Sigmoid colon (tissue), 7 donors: ENCODE data around the gene BRF1. TPM values are rescaled to one million over a fixed set of nuclear protein-coding genes. Genes with fewer than 3 reads are reported as not detected.

Experiments used
- DNase-seq: peaks from one replicate; pipeline ENCODE4 v3.0.0-alpha.2; 2019
- H3K27ac ChIP-seq, 4 donors: fragments of 200-600 bp; sonication (generic); one replicate each; pipeline ENCODE4 v1.5.1; 2016 to 2019; ENCODE audit warnings: mild to moderate bottlenecking in 1 of 4
- H3K27me3 ChIP-seq, 3 donors: fragments of 200-600 bp; sonication (generic); one replicate each; pipeline ENCODE4 v1.5.1; 2019; ENCODE audit warnings: mild to moderate bottlenecking in 1 of 3
- H3K36me3 ChIP-seq, 4 donors: fragments of 200-600 bp; sonication (generic); one replicate each; pipeline ENCODE4 v1.5.1; 2016 to 2019
- H3K4me1 ChIP-seq, 4 donors: fragments of 200-600 bp; sonication (generic); one replicate each; pipeline ENCODE4 v1.5.1; 2017 to 2019
- H3K4me3 ChIP-seq, 4 donors: fragments of 200-600 bp; sonication (generic); one replicate each; pipeline ENCODE4 v1.5.1; 2017 to 2019; ENCODE audit warnings: mild to moderate bottlenecking in 2 of 4, moderate library complexity in 1 of 4
- H3K9me3 ChIP-seq, 4 donors: fragments of 200-600 bp in 3 of 4; sonication (generic) in 3 of 4; one replicate each; pipeline versions ENCODE4 v1.5.1 to v1.6.1; 2013 to 2019
- EP300 ChIP-seq, 4 donors: sonication (generic); formaldehyde crosslinking; IDR thresholded peaks; one replicate each; pipeline ENCODE4 v1.6.1; 2017; ENCODE audit warnings: antibody characterized with exemption in 4 of 4
- POLR2A ChIP-seq, 2 donors: fragments of 450-650 bp; IDR thresholded peaks; one replicate each; pipeline ENCODE4 v1.6.1; 2016; ENCODE audit warnings: antibody characterized with exemption in 2 of 2, mild to moderate bottlenecking in 2 of 2, moderate library complexity in 2 of 2
- POLR2AphosphoS5 ChIP-seq, 4 donors: sonication (generic); formaldehyde crosslinking; IDR thresholded peaks; one replicate each; pipeline ENCODE4 v1.6.1; 2017; ENCODE audit warnings: antibody characterized with exemption in 4 of 4
- WGBS, 2 donors: extraction: QIAGEN DNeasy Blood & Tissue Kit; methylation state at CpG; one replicate each; pipeline ENCODE4 v1.1.7; 2013; 5-methylcytosine and 5-hydroxymethylcytosine counted together
- intact Hi-C: fragments of 100-400 bp; cut with DNase I; formaldehyde crosslinking; loops from one replicate; pipeline ENCODE4 v1.15.1; 2023
- polyA plus RNA-seq, 3 donors: library from polyadenylated mRNA; stranded (reverse); fragments of 200-250 nt; gene quantifications; one replicate each; pipeline ENCODE4 v1.2.3, GENCODE V29; 2013
- total RNA-seq, 4 donors: library from RNA; depleted of rRNA; stranded (reverse); fragments of >200 nt; gene quantifications; one replicate each; pipeline ENCODE4 v1.1.0, GENCODE V29; 2016
- TF ChIP-seq, protein P1 (sequence below), 4 experiments: fragments of 450-650 bp in 3 of 4; fragments of 200-600 bp in 1 of 4; IDR thresholded peaks; one replicate each; pipeline ENCODE4 v1.5.1; 2016 to 2019; ENCODE audit warnings: antibody characterized with exemption in 4 of 4, mild to moderate bottlenecking in 3 of 4, moderate library complexity in 2 of 4
- donor health status: healthy with polysubstance abuse.
- donor health status: Bipolar disorder and iron deficiency.
- donor health status: healthy.

BRF1 gene
- total and polyA plus RNA-seq, 7 donors, result 9.0 to 39.2 (median 23.7) TPM

DNA sequence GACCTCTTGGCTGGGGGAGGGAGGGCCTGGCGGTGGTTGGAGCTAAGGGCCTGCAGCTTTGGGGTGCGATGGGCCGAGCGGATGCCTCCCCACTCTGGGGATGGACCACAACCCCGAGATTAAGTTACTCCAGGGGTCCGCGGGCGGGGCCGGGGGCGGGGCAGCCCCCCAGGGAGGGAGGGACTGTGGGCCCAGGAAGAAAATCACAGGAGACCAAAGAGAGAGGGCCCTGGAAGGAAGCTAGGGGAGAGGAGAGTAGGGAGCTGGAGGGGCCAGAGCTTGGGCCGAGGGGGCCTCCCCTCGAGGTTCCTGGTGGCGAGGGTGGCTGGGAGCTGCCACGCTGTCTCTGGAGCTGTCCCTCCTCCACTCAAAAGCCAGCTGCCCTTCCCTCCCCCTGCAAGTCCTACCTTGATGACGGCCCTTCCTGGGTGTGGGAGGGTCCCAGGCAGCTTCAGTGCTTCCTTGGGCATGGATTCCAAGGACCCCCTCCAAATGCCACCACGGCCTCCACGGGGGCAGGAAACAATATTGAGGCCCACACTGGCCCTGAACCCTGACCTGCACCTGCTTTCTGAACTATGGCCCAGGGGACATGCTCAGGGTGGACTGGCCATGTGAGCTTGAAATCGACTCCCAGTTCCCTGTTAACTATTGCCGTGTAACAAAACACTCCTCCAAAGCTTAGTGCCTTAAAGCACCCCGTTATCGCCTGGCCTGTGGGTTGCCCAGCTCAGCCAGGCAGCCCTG is 119.1 kb downstream of the BRF1 start:
- WGBS, 2 donors, result 25 to 45% methylated on average over 21 of the region's 21 CpGs
- H3K27ac ChIP-seq, result peak overlapping the region in 1 of 4 donors; percentile 18
- peaks cover 0 to 15% (median 10%) of the 10 kb centered on the region in 4 donors for H3K4me1 ChIP-seq
- H3K9me3 ChIP-seq, result no peaks in the 10 kb centered on the region
- no peak for DNase-seq
- peaks cover 0 to 7% (median 5%) of the 10 kb centered on the region in 3 donors for H3K27me3 ChIP-seq
- TF ChIP-seq POLR2AphosphoS5 (IDR thresholded peaks at IDR 0.05), result no peak
- no peaks in the 10 kb centered on the region for H3K36me3 ChIP-seq
- H3K4me3 ChIP-seq, result peak overlapping the region in 3 of 4 donors; percentile 52 to 56 (median 52)
- intact Hi-C loops, result no loop called here

DNA sequence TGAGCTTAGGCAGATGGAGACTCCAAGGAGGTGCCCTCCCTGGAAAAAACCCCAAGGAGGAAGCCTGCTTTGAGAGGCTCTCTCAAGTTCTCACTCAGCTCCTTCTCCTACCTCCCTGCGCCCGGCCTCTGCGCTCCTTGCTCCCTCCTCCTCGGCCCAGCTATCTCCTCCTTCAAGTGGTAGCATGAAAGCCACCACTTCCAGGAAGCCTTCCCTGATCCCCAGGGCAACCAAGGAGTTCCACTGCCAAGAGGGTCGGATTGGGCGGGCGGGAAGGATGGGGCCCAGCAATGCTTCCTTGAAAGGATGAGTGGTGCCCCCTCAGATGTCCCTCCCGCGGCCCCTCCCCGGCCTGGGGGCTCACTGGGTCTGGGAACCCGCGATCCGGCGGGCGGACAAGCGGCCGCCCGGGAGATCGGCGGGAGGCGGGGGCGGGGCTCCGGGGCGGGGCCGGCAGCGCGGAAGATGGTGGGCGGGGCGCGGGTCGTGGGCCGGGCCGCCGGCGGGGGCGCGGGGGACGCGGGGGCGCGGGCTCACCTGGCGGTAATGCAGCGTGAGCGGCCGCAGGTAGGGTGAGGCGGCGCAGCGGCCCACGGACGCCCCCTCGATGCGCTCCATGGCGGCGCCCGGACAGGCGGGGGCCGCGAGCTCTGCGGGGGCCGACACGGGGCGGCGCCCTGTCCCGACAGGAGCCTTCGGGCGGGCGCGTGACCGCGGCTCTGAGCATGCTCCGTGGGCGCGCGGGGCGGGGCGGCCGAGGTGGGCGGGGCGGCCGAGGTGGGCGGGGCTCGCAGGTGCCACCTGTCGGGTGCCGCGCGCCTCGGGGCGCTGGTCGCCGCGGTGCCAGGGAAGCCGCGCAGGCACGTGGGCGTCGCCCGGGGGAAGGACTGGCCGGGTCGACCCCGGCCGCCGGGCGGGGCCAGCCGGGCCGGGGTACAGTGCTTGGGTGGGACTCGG is 119.9 kb downstream of the BRF1 start, which contains the start of gene NUDT14:
TSS of gene NUDT14 (minus strand) at position 721 of the 957 bp plus-strand sequence. CDS start at position 618, 103 bp downstream.
- Histone ChIP-seq H3K9me3 (no peaks in the 10 kb centered on the region), H3K4me1 (peaks cover 0 to 15% (median 10%) of the 10 kb centered on the region in 4 donors), H3K36me3 (no peaks in the 10 kb centered on the region), H3K4me3 (peak within 1 kb of the TSS in 3 of 4 donors; percentile 52 to 56 (median 52)), H3K27ac (peak within 1 kb of the TSS in 1 of 4 donors; percentile 18), H3K27me3 (peaks cover 0 to 7% (median 5%) of the 10 kb centered on the region in 3 donors)
- TF ChIP-seq POLR2A (IDR thresholded peaks at IDR 0.05) (no peak), POLR2AphosphoS5 (IDR thresholded peaks at IDR 0.05) (no peak), EP300 (IDR thresholded peaks at IDR 0.05) (no peak)
- TF ChIP-seq, protein P1, sequence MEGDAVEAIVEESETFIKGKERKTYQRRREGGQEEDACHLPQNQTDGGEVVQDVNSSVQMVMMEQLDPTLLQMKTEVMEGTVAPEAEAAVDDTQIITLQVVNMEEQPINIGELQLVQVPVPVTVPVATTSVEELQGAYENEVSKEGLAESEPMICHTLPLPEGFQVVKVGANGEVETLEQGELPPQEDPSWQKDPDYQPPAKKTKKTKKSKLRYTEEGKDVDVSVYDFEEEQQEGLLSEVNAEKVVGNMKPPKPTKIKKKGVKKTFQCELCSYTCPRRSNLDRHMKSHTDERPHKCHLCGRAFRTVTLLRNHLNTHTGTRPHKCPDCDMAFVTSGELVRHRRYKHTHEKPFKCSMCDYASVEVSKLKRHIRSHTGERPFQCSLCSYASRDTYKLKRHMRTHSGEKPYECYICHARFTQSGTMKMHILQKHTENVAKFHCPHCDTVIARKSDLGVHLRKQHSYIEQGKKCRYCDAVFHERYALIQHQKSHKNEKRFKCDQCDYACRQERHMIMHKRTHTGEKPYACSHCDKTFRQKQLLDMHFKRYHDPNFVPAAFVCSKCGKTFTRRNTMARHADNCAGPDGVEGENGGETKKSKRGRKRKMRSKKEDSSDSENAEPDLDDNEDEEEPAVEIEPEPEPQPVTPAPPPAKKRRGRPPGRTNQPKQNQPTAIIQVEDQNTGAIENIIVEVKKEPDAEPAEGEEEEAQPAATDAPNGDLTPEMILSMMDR (IDR thresholded peaks at IDR 0.05), result no peak
- intact Hi-C loops, result no loop called here
- no peak for DNase-seq
- 1% methylated on average over 105 of the region's 106 CpGs for WGBS, 2 donors

DNA sequence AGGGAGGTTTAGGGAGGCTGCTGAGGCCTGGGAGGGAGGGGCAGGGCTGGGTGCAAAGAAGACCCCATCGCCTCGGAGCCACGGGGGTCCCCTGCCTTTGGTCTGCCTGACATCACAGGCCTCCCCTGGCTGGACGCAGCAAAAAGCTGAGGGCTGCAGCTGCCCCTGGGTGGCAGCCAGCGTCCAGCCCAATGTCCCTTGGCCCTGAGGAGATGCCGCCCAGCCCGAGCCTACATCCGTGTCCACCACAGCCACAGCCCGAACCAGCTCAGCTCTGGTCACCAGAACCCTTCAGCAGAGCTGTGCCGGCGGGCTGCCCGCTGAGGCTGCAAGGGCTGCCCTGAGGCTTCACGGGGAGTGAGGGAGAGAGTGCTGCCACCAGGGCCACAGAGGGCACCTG is 121.6 kb downstream of the BRF1 start:
- Histone ChIP-seq H3K27me3 (peaks cover 0 to 7% (median 0%) of the 10 kb centered on the region in 3 donors), H3K27ac (no peak overlapping the region)
- WGBS, 2 donors, result 93 to 94% methylated on average over 13 of the region's 13 CpGs

GRCh38 chr14:105178868-105179140 is 122.0 kb downstream of the BRF1 start:
- intact Hi-C loops, result no loop called here
- Histone ChIP-seq H3K27ac (no peak overlapping the region), H3K36me3 (no peaks in the 10 kb centered on the region), H3K9me3 (no peaks in the 10 kb centered on the region), H3K4me3 (no peak overlapping the region), H3K4me1 (peaks cover 0 to 15% (median 10%) of the 10 kb centered on the region in 4 donors), H3K27me3 (peaks cover 0 to 7% (median 0%) of the 10 kb centered on the region in 3 donors)
- TF ChIP-seq, protein P1 (IDR thresholded peaks at IDR 0.05), result no peak
- TF ChIP-seq POLR2AphosphoS5 (IDR thresholded peaks at IDR 0.05) (no peak), EP300 (IDR thresholded peaks at IDR 0.05) (no peak)
- DNase-seq, result no peak
- WGBS, 2 donors, result 96 to 97% methylated on average over 11 of the region's 11 CpGs

More for the DNA sequence above, 121.6 kb downstream of the BRF1 start:
- TF ChIP-seq, protein P1 (IDR thresholded peaks at IDR 0.05), result no peak
- TF ChIP-seq EP300 (IDR thresholded peaks at IDR 0.05), result no peak
- TF ChIP-seq POLR2AphosphoS5 (IDR thresholded peaks at IDR 0.05), result no peak
- no peak for TF ChIP-seq POLR2A (IDR thresholded peaks at IDR 0.05)
- no peak for DNase-seq
- intact Hi-C loops, result no loop called here
- no peaks in the 10 kb centered on the region for H3K9me3 ChIP-seq
- H3K4me3 ChIP-seq, result no peak overlapping the region
- peaks cover 0 to 15% (median 10%) of the 10 kb centered on the region in 4 donors for H3K4me1 ChIP-seq
- no peaks in the 10 kb centered on the region for H3K36me3 ChIP-seq
